SK-N-SH (cell line): ENCODE data around the gene ZNF266. TPM values are rescaled to one million over a fixed set of nuclear protein-coding genes. Genes with fewer than 3 reads are reported as not detected.

Experiments
- CTCF ChIA-PET: fragments of 300-600, 350-600 bp; formaldehyde crosslinking; extraction: SDS; loops from one replicate; lab custom pipeline; 2021; lab: Yijun Ruan, JAX
- POLR2A ChIA-PET: fragments of 350-600 bp; sonication (Branson Sonifier 250); formaldehyde crosslinking; extraction: SDS; loops from one replicate; lab custom pipeline; 2020; ENCODE audit warnings: antibody characterized with exemption, inconsistent platforms; lab: Yijun Ruan, JAX
- DNase-seq: peaks from one replicate; pipeline ENCODE4 v3.0.0; 2012
- H2AFZ ChIP-seq: fragments of 200-600 bp; sonication (generic); 2 replicates; pipeline ENCODE4 v1.8.1; 2016; ENCODE audit warnings: antibody characterized with exemption, mild to moderate bottlenecking, low read depth
- H3F3A ChIP-seq: fragments of 200-600 bp; sonication (generic); replicated peaks from 2 replicates; pipeline ENCODE3; 2016; ENCODE audit warnings: antibody characterized with exemption, mild to moderate bottlenecking; ENCODE audit not compliant: insufficient read depth
- H3K27ac ChIP-seq, 2 experiments: fragments of 200-500 bp in 1 of 2; fragments of 200-600 bp in 1 of 2; sonication (Bioruptor generic) in 1 of 2; sonication (generic), shearing (Covaris generic) in 1 of 2; 2 replicates each; pipeline versions ENCODE4 v1.5.1 to v1.6.1; 2014 to 2016; ENCODE audit warnings: low read depth in 2 of 2, inconsistent platforms in 1 of 2, low read length in 1 of 2, mild to moderate bottlenecking in 1 of 2, mixed read lengths in 1 of 2
- H3K27me3 ChIP-seq: fragments of 200-600 bp; sonication (generic), shearing (Covaris generic); 2 replicates; pipeline ENCODE4 v1.6.1; 2016; ENCODE audit warnings: mixed run types; ENCODE audit not compliant: insufficient read depth
- H3K36me3 ChIP-seq, 2 experiments: fragments of 200-500 bp in 1 of 2; fragments of 200-600 bp in 1 of 2; sonication (Bioruptor generic) in 1 of 2; sonication (generic) in 1 of 2; replicated peaks in 1 of 2; 2 replicates each; pipeline versions ENCODE3 to v1.5.1; 2014 to 2016; ENCODE audit warnings: low read length in 1 of 2, mild to moderate bottlenecking in 1 of 2; ENCODE audit not compliant: insufficient read depth in 2 of 2, control insufficient read depth in 1 of 2
- H3K4me1 ChIP-seq, 2 experiments: fragments of 200-500 bp in 1 of 2; fragments of 200-600 bp in 1 of 2; sonication (Bioruptor generic) in 1 of 2; sonication (generic), shearing (Covaris generic) in 1 of 2; 2 replicates each; pipeline versions ENCODE4 v1.5.1 to v1.6.1; 2014 to 2016; ENCODE audit warnings: low read depth in 1 of 2, low read length in 1 of 2, mixed run types in 1 of 2; ENCODE audit not compliant: insufficient read depth in 2 of 2, control insufficient read depth in 1 of 2
- H3K4me2 ChIP-seq: fragments of 200-600 bp; sonication (generic), shearing (Covaris generic); 2 replicates; pipeline ENCODE4 v1.6.1; 2017; ENCODE audit warnings: mixed run types
- H3K4me3 ChIP-seq, 2 experiments: fragments of 200-500 bp in 1 of 2; fragments of 200-600 bp in 1 of 2; sonication (Bioruptor generic) in 1 of 2; sonication (generic), shearing (Covaris generic) in 1 of 2; 2 replicates each; pipeline versions ENCODE4 v1.5.1 to v1.8.1; 2014 to 2016; ENCODE audit warnings: low read depth in 2 of 2, inconsistent platforms in 1 of 2, low read length in 1 of 2, mild to moderate bottlenecking in 1 of 2, mixed read lengths in 1 of 2, moderate library complexity in 1 of 2
- H3K79me2 ChIP-seq: fragments of 200-600 bp; sonication (generic); 2 replicates; pipeline ENCODE4 v1.8.1; 2017; ENCODE audit warnings: mild to moderate bottlenecking; ENCODE audit not compliant: insufficient read depth
- H3K9ac ChIP-seq: fragments of 200-600 bp; sonication (generic); 2 replicates; pipeline ENCODE4 v1.6.1; 2017; ENCODE audit warnings: mixed run types
- H3K9me2 ChIP-seq: fragments of 200-600 bp; sonication (generic); 2 replicates; pipeline ENCODE4 v1.6.1; 2017; ENCODE audit warnings: mixed run types
- H3K9me3 ChIP-seq: fragments of 200-600 bp; sonication (generic); 2 replicates; pipeline ENCODE4 v1.6.1; 2017; ENCODE audit warnings: mixed run types, mild to moderate bottlenecking, moderate library complexity
- H4K20me1 ChIP-seq: fragments of 200-600 bp; sonication (generic); 2 replicates; pipeline ENCODE4 v1.6.1; 2017; ENCODE audit warnings: mild to moderate bottlenecking, mixed run types; ENCODE audit not compliant: insufficient read depth
- CHD2 ChIP-seq: fragments of 150-350 bp; IDR thresholded peaks from 2 replicates; pipeline ENCODE4 v1.6.1; 2018; ENCODE audit warnings: low read length; ENCODE audit not compliant: partially characterized antibody
- ELF1 ChIP-seq: IDR thresholded peaks from 2 replicates; pipeline ENCODE4 v1.4.0; 2012
- EZH2phosphoT487 ChIP-seq: fragments of 200-600 bp; sonication (generic); IDR thresholded peaks from 2 replicates; pipeline ENCODE4 v1.6.1; 2017; ENCODE audit warnings: low read depth, mixed run types, mild to moderate bottlenecking, antibody characterized with exemption, moderate library complexity, borderline replicate concordance
- FOXJ3 ChIP-seq: sonication (generic); formaldehyde crosslinking; IDR thresholded peaks from 2 replicates; pipeline ENCODE4 v1.5.1; 2020; ENCODE audit warnings: mild to moderate bottlenecking, missing genetic modification reagents
- GABPA ChIP-seq: IDR thresholded peaks from 2 replicates; pipeline ENCODE4 v1.4.0; 2012; ENCODE audit warnings: low read depth, mild to moderate bottlenecking
- JUND ChIP-seq: IDR thresholded peaks from 2 replicates; pipeline ENCODE4 v1.4.0; 2012
- MEF2A ChIP-seq: IDR thresholded peaks from 2 replicates; pipeline ENCODE4 v1.4.0; 2012; ENCODE audit warnings: low read depth, borderline replicate concordance
- MXI1 ChIP-seq: IDR thresholded peaks from 2 replicates; pipeline ENCODE4 v1.6.1; 2012; ENCODE audit warnings: mild to moderate bottlenecking, low read depth, low read length, improper control_type of control experiment
- NFIC ChIP-seq: IDR thresholded peaks from 2 replicates; pipeline ENCODE4 v1.4.0; 2012; ENCODE audit warnings: borderline replicate concordance
- NRF1 ChIP-seq: IDR thresholded peaks from 2 replicates; pipeline ENCODE4 v1.6.1; 2012; ENCODE audit warnings: low read depth, mild to moderate bottlenecking, low read length
- PBX3 ChIP-seq: IDR thresholded peaks from 2 replicates; pipeline ENCODE4; 2012
- RAD21 ChIP-seq: IDR thresholded peaks from 2 replicates; pipeline ENCODE4 v1.6.1; 2012; ENCODE audit warnings: mild to moderate bottlenecking, low read length
- RCOR1 ChIP-seq: fragments of 150-350 bp; IDR thresholded peaks from 2 replicates; pipeline ENCODE4 v1.6.1; 2017; ENCODE audit warnings: antibody characterized with exemption, low read length
- RFX5 ChIP-seq: IDR thresholded peaks from 2 replicates; pipeline ENCODE4 v1.6.1; 2012; ENCODE audit warnings: mild to moderate bottlenecking, improper control_type of control experiment, low read length
- RXRA ChIP-seq: IDR thresholded peaks from 2 replicates; pipeline ENCODE4 v1.4.0; 2012; ENCODE audit warnings: low read depth, mild to moderate bottlenecking, borderline replicate concordance
- TAF1 ChIP-seq: IDR thresholded peaks from 2 replicates; pipeline ENCODE4 v1.6.1; 2012; ENCODE audit warnings: low read depth, mild to moderate bottlenecking, low read length, moderate library complexity, borderline replicate concordance
- TCF12 ChIP-seq: IDR thresholded peaks from 2 replicates; pipeline ENCODE4 v1.4.0; 2012
- TEAD4 ChIP-seq: IDR thresholded peaks from 2 replicates; pipeline ENCODE4 v1.4.0; 2012; ENCODE audit warnings: mild to moderate bottlenecking, borderline replicate concordance; ENCODE audit not compliant: insufficient read depth
- USF1 ChIP-seq: IDR thresholded peaks from 2 replicates; pipeline ENCODE4 v1.4.0; 2012; ENCODE audit warnings: low read depth, borderline replicate concordance
- WGBS: methylation state at CpG from one replicate; pipeline ENCODE4 v1.1.6; 2017; ENCODE audit warnings: low lambda C conversion rate; 5-methylcytosine and 5-hydroxymethylcytosine counted together
- polyA plus RNA-seq, 3 experiments: library from polyadenylated mRNA; depleted of rRNA; stranded (reverse); fragments of >200 nt; gene quantifications; 2 replicates each; pipeline ENCODE4 v1.2.3, GENCODE V29; 2012
- TF ChIP-seq, protein P1 (sequence below): IDR thresholded peaks from 2 replicates; pipeline ENCODE4 v1.4.0; 2012; ENCODE audit warnings: low read depth

The ZNF266 gene
- polyA plus RNA-seq, 1 of the 3 experiments (the other 2 are of a cell fraction): 11.1 TPM

- TF ChIP-seq MEF2A (no peak), EZH2phosphoT487 (no peak), TCF12 (no peak), ELF1 (peak; percentile 47), CHD2 (peak; percentile 24), MXI1 (0 out of 2 replicates have a peak, but pooled peaks have one; percentile 30), GABPA (peak; percentile 91), NFIC (no peak), USF1 (no peak)
- TF ChIP-seq, protein P1, sequence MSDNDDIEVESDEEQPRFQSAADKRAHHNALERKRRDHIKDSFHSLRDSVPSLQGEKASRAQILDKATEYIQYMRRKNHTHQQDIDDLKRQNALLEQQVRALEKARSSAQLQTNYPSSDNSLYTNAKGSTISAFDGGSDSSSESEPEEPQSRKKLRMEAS: peak; percentile 74
- peak; percentile 84 for DNase-seq
- no peaks in the 10 kb centered on the region for H3F3A ChIP-seq
- H3K79me2 ChIP-seq: no peaks in the 10 kb centered on the region
- peaks cover 0 to 5% of the 10 kb centered on the region in 2 experiments for H3K36me3 ChIP-seq
- no peak overlapping the region for H3K9ac ChIP-seq
- H3K27me3 ChIP-seq: no peaks in the 10 kb centered on the region
- no peaks in the 10 kb centered on the region; a peak in 1 of 4 replicates for H3K4me1 ChIP-seq
- ChIA-PET POLR2A (no interaction called here), CTCF (interaction anchor here (1.7 kb wide), 1 partner anchor 37 kb away, joined by 4 read pairs; no protein-coding TSS in a partner anchor)
- peak overlapping the region; percentile 50 for H3K4me2 ChIP-seq
- H2AFZ ChIP-seq: peak overlapping the region; percentile 78
- 14% methylated on average over 25 of the region's 39 CpGs for WGBS
- H3K9me3 ChIP-seq: peaks cover 14% of the 10 kb centered on the region; the same call in 1 of the 2 replicates
- peak overlapping the region; percentile 44 to 53 for H3K4me3 ChIP-seq
- no peaks in the 10 kb centered on the region for H4K20me1 ChIP-seq
- H3K9me2 ChIP-seq: no peaks in the 10 kb centered on the region
- no peak overlapping the region for H3K27ac ChIP-seq
Observed at GRCh38 chr19:9406798-9407352, 28.5 kb downstream of the ZNF266 start.

GRCh38 chr19:9381361-9381785 is 54.0 kb downstream of the ZNF266 start:
- H3K9me3 ChIP-seq: peaks cover 43% of the 10 kb centered on the region
- no peak overlapping the region for H3K27ac ChIP-seq
- 38% methylated on average over 4 of the region's 4 CpGs for WGBS
- DNase-seq: no peak
- H3K27me3 ChIP-seq: no peaks in the 10 kb centered on the region
- no peak for TF ChIP-seq TEAD4
- no peak for TF ChIP-seq PBX3
- TF ChIP-seq TAF1: no peak
- no peak for TF ChIP-seq RFX5
- no peak for TF ChIP-seq GABPA
- TF ChIP-seq FOXJ3: no peak
- TF ChIP-seq, protein P1: no peak
- TF ChIP-seq RCOR1: no peak
- no peak for TF ChIP-seq RAD21
- no peak for TF ChIP-seq USF1
- no peak for TF ChIP-seq EZH2phosphoT487
- no peak for TF ChIP-seq RXRA
- TF ChIP-seq NRF1: no peak
- TF ChIP-seq JUND: no peak
- peaks cover 60 to 88% of the 10 kb centered on the region in 2 experiments for H3K36me3 ChIP-seq
- no peaks in the 10 kb centered on the region for H3K79me2 ChIP-seq
- no peak overlapping the region for H3K9ac ChIP-seq
- no peak overlapping the region for H3K4me2 ChIP-seq
- no peak overlapping the region for H2AFZ ChIP-seq
- H3K4me1 ChIP-seq: no peaks in the 10 kb centered on the region
- CTCF ChIA-PET: no interaction called here
- no peaks in the 10 kb centered on the region for H4K20me1 ChIP-seq
- no peaks in the 10 kb centered on the region for H3K9me2 ChIP-seq
- H3F3A ChIP-seq: no peaks in the 10 kb centered on the region
- no peak overlapping the region; a peak in 1 of 4 replicates for H3K4me3 ChIP-seq
- POLR2A ChIA-PET: no interaction called here
